ENCODE measurements around the gene AMT. TPM values are rescaled to one million over a fixed set of nuclear protein-coding genes. Genes with fewer than 3 reads are reported as not detected.

The AMT gene
- total and polyA plus RNA-seq, 4 experiments from 2014 or later: 0.15 to 7.6 (median 3.6) TPM

GRCh38 chr3:49383387-49383786 is 38.9 kb downstream of the AMT start:
- peaks cover 40 to 79% (median 59%) of the 10 kb centered on the region in 4 donors for H3K4me1 Mint-ChIP-seq
- Histone ChIP-seq H3K9me3 (ENCODE audit: control insufficient read depth in 1 of 2, low read length in 2 of 2) (no peaks in the 10 kb centered on the region), H3K36me3 (ENCODE audit: insufficient read depth, low read length) (no peaks in the 10 kb centered on the region), H3K4me1 (ENCODE audit: insufficient read depth, low read length) (peaks cover 77% of the 10 kb centered on the region), H3K27me3 (ENCODE audit: insufficient read depth, low read length) (no peaks in the 10 kb centered on the region), H3K4me3 (ENCODE audit: low read length in 2 of 2) (no peak overlapping the region), H3K27ac (ENCODE audit: low read depth, low read length) (no peak overlapping the region)
- intact Hi-C loops (cut with micrococcal nuclease): no loop called here
- H3K9me3 Mint-ChIP-seq: no peaks in the 10 kb centered on the region
- DNase-seq: no peak
- ChIA-PET POLR2A (ENCODE audit: partially characterized antibody) (no interaction called here), CTCF (ENCODE audit: partially characterized antibody) (no interaction called here)
- peaks cover 4 to 8% of the 10 kb centered on the region in 2 donors for H3K36me3 Mint-ChIP-seq
- H3K27me3 Mint-ChIP-seq: no peaks in the 10 kb centered on the region
- H3K27ac Mint-ChIP-seq: peak overlapping the region in 6 of 7 donors; percentile 19 to 88 (median 52)
- peak overlapping the region in 5 of 8 donors; percentile 17 to 58 (median 43) for H3K4me3 Mint-ChIP-seq

- POLR2A ChIA-PET (ENCODE audit: partially characterized antibody): interaction anchor here (1.0 kb wide), 1 partner anchor 38 kb away, joined by 4 read pairs; the partner anchor contains the start of gene USP4
- H3K36me3 ChIP-seq (ENCODE audit: insufficient read depth, low read length): peaks cover 4% of the 10 kb centered on the region
- CTCF ChIA-PET (ENCODE audit: partially characterized antibody): no interaction called here
- H3K9me3 Mint-ChIP-seq: no peaks in the 10 kb centered on the region
- DNase-seq: no peak
- no peaks in the 10 kb centered on the region for H3K27me3 Mint-ChIP-seq
- H3K4me1 Mint-ChIP-seq: peaks cover 25 to 60% (median 40%) of the 10 kb centered on the region in 4 donors
- intact Hi-C loops (cut with micrococcal nuclease): no loop called here
- H3K4me3 Mint-ChIP-seq: peak overlapping the region in 3 of 8 donors; percentile 38 to 64 (median 43)
- no peak overlapping the region for H3K4me3 ChIP-seq (ENCODE audit: low read length in 2 of 2)
- H3K27ac Mint-ChIP-seq: peak overlapping the region in 6 of 7 donors; percentile 2 to 66 (median 44)
- H3K36me3 Mint-ChIP-seq: peaks cover 8 to 22% of the 10 kb centered on the region in 2 donors
- H3K9me3 ChIP-seq (ENCODE audit: control insufficient read depth in 1 of 2, low read length in 2 of 2): no peaks in the 10 kb centered on the region
- H3K4me1 ChIP-seq (ENCODE audit: insufficient read depth, low read length): peaks cover 39% of the 10 kb centered on the region
- no peaks in the 10 kb centered on the region for H3K27me3 ChIP-seq (ENCODE audit: insufficient read depth, low read length)
- no peak overlapping the region for H3K27ac ChIP-seq (ENCODE audit: low read depth, low read length)
These were observed 43.9 kb downstream of the AMT start for GRCh38 chr3:49378249-49378895.

GRCh38 chr3:49377483-49377882 is 44.8 kb downstream of the AMT start:
- Mint-ChIP-seq H3K9me3 (no peaks in the 10 kb centered on the region), H3K4me1 (peaks cover 26 to 57% (median 36%) of the 10 kb centered on the region in 4 donors), H3K27me3 (no peaks in the 10 kb centered on the region), H3K4me3 (no peak overlapping the region), H3K36me3 (peaks cover 13 to 30% of the 10 kb centered on the region in 2 donors), H3K27ac (peak overlapping the region in 4 of 7 donors; percentile 29 to 90 (median 60))
- ChIA-PET CTCF (ENCODE audit: partially characterized antibody) (interaction anchor here (0.7 kb wide), 1 partner anchor 402 kb away, joined by 3 read pairs; no protein-coding TSS in a partner anchor), POLR2A (ENCODE audit: partially characterized antibody) (interaction anchor here (1.0 kb wide), 1 partner anchor 37 kb away, joined by 4 read pairs; the partner anchor contains the start of gene USP4)
- DNase-seq: peak in 3 of 5 donors; percentile 10 to 77 (median 12)
- Histone ChIP-seq H3K9me3 (ENCODE audit: control insufficient read depth in 1 of 2, low read length in 2 of 2) (no peaks in the 10 kb centered on the region), H3K27me3 (ENCODE audit: insufficient read depth, low read length) (no peaks in the 10 kb centered on the region), H3K36me3 (ENCODE audit: insufficient read depth, low read length) (peaks cover 12% of the 10 kb centered on the region), H3K27ac (ENCODE audit: low read depth, low read length) (no peak overlapping the region), H3K4me1 (ENCODE audit: insufficient read depth, low read length) (peaks cover 31% of the 10 kb centered on the region), H3K4me3 (ENCODE audit: low read length in 2 of 2) (no peak overlapping the region)
- intact Hi-C loops (cut with micrococcal nuclease): no loop called here

- Histone ChIP-seq H3K36me3 (ENCODE audit: insufficient read depth, low read length) (peaks cover 27% of the 10 kb centered on the region), H3K27me3 (ENCODE audit: insufficient read depth, low read length) (no peaks in the 10 kb centered on the region), H3K27ac (ENCODE audit: low read depth, low read length) (no peak overlapping the region), H3K4me3 (ENCODE audit: low read length in 2 of 2) (no peak overlapping the region), H3K9me3 (ENCODE audit: control insufficient read depth in 1 of 2, low read length in 2 of 2) (no peaks in the 10 kb centered on the region), H3K4me1 (ENCODE audit: insufficient read depth, low read length) (peaks cover 7% of the 10 kb centered on the region)
- H3K36me3 Mint-ChIP-seq: peaks cover 33 to 67% of the 10 kb centered on the region in 2 donors
- H3K27ac Mint-ChIP-seq: no peak overlapping the region
- no peaks in the 10 kb centered on the region for H3K9me3 Mint-ChIP-seq
- intact Hi-C loops (cut with micrococcal nuclease): no loop called here
- H3K27me3 Mint-ChIP-seq: no peaks in the 10 kb centered on the region
- no peak for DNase-seq
- H3K4me1 Mint-ChIP-seq: peaks cover 9 to 36% (median 19%) of the 10 kb centered on the region in 4 donors
- CTCF ChIA-PET (ENCODE audit: partially characterized antibody): no interaction called here
- no peak overlapping the region for H3K4me3 Mint-ChIP-seq
- POLR2A ChIA-PET (ENCODE audit: partially characterized antibody): interaction anchor here (0.9 kb wide), 1 partner anchor 40 kb away, joined by 3 read pairs; the partner anchor contains the start of gene RHOA
These were observed 50.3 kb downstream of the AMT start for GRCh38 chr3:49371946-49372345.

GRCh38 chr3:49370585-49371290 is 51.5 kb downstream of the AMT start:
- POLR2A ChIA-PET (ENCODE audit: partially characterized antibody): interaction anchor here (1.2 kb wide), 1 partner anchor 12 kb away, joined by 4 read pairs; the partner anchor contains the start of gene GPX1
- Histone ChIP-seq H3K27me3 (ENCODE audit: insufficient read depth, low read length) (no peaks in the 10 kb centered on the region), H3K4me3 (ENCODE audit: low read length in 2 of 2) (no peak overlapping the region), H3K27ac (ENCODE audit: low read depth, low read length) (no peak overlapping the region), H3K4me1 (ENCODE audit: insufficient read depth, low read length) (peaks cover 7% of the 10 kb centered on the region), H3K36me3 (ENCODE audit: insufficient read depth, low read length) (peaks cover 38% of the 10 kb centered on the region), H3K9me3 (ENCODE audit: control insufficient read depth in 1 of 2, low read length in 2 of 2) (no peaks in the 10 kb centered on the region)
- peaks cover 37 to 78% of the 10 kb centered on the region in 2 donors for H3K36me3 Mint-ChIP-seq
- DNase-seq: no peak
- no peaks in the 10 kb centered on the region for H3K9me3 Mint-ChIP-seq
- peaks cover 12 to 34% (median 16%) of the 10 kb centered on the region in 4 donors for H3K4me1 Mint-ChIP-seq
- intact Hi-C loops (cut with micrococcal nuclease): no loop called here
- no peak overlapping the region for H3K4me3 Mint-ChIP-seq
- no peaks in the 10 kb centered on the region for H3K27me3 Mint-ChIP-seq
- CTCF ChIA-PET (ENCODE audit: partially characterized antibody): interaction anchor here (1.9 kb wide), 1 partner anchor 31 kb away, joined by 8 read pairs; the partner anchor contains the start of gene USP4
- H3K27ac Mint-ChIP-seq: peak overlapping the region; percentile 0 to 76 (median 32)

Other genes with a start within 250 kb of the AMT start
- gene C3orf62, start 145.2 kb downstream of the AMT start, total RNA-seq: 1 to 10 TPM; 9.8 to 9.9 TPM
- 1 to 10 TPM in 1 of 2 donors, under 1 TPM in 1; 0.76 to 2.3 TPM for gene C3orf62, start 145.2 kb downstream of the AMT start, polyA plus RNA-seq
- 100 to 1,000 TPM; 111 to 114 TPM for gene USP4, start 82.4 kb downstream of the AMT start, total RNA-seq
- gene USP4, start 82.4 kb downstream of the AMT start, polyA plus RNA-seq: 10 to 100 TPM; 73.2 to 75.4 TPM
- 10 to 100 TPM; 75.7 to 77.7 TPM for gene GPX1, start 64.1 kb downstream of the AMT start, total RNA-seq
- 100 to 1,000 TPM; 124 to 177 TPM for gene GPX1, start 64.1 kb downstream of the AMT start, polyA plus RNA-seq
- 100 to 1,000 TPM; 246 to 269 TPM for gene RHOA, start 10.5 kb downstream of the AMT start, total RNA-seq
- 100 to 1,000 TPM; 616 to 784 TPM for gene RHOA, start 10.5 kb downstream of the AMT start, polyA plus RNA-seq
- gene TCTA, start 10.1 kb downstream of the AMT start, total RNA-seq: 10 to 100 TPM; 38.0 to 39.0 TPM
- 10 to 100 TPM; 27.8 to 37.8 TPM for gene TCTA, start 10.1 kb downstream of the AMT start, polyA plus RNA-seq
- 10 to 100 TPM; 16.7 to 17.8 TPM for gene NICN1, start 6.9 kb upstream of the AMT start, total RNA-seq
- gene NICN1, start 6.9 kb upstream of the AMT start, polyA plus RNA-seq: 1 to 10 TPM; 4.1 to 6.2 TPM
- 10 to 100 TPM; 15.3 to 18.0 TPM for gene DAG1, start 47.8 kb upstream of the AMT start, total RNA-seq
- 1 to 10 TPM; 2.7 to 5.0 TPM for gene DAG1, start 47.8 kb upstream of the AMT start, polyA plus RNA-seq
- gene BSN, start 132.0 kb upstream of the AMT start, total RNA-seq: under 1 TPM; 0.06 to 0.15 TPM
- gene BSN, start 132.0 kb upstream of the AMT start, polyA plus RNA-seq: under 1 TPM in 1 of 2 donors, not detected in 1; 0.01 TPM

Measured in CD4-positive, alpha-beta memory T cell (primary cell).